COR-L47 (cell line): ENCODE results near the gene JUND.
"Not testable (repeated sequence)": the region's sequence is repeated elsewhere in the genome, so short reads cannot be mapped to it uniquely, and the experiment has no call there.

ENCODE experiments used
- DNase-seq: peaks from one replicate; lab custom pipeline; 2025; lab: John Stamatoyannopoulos, UW

The JUND gene

GRCh38 chr19:18281082-18282020 lies at the start of gene JUND:
TSS of gene JUND (minus strand) at chr19:18281622. CDS start at chr19:18281484, 138 bp downstream.
- peak; percentile 96 for DNase-seq

GRCh38 chr19:18330868-18331267 lies 49.4 kb upstream of the JUND start:
- no peak for DNase-seq

GRCh38 chr19:18329035-18329376 lies 47.6 kb upstream of the JUND start:
- DNase-seq, result no peak

- peak; percentile 91 for DNase-seq
Measured at GRCh38 chr19:18328340-18329034, 47.1 kb upstream of the JUND start.

- DNase-seq, result no peak
Measured at GRCh38 chr19:18326772-18327171, 45.4 kb upstream of the JUND start.

- DNase-seq, result not testable (repeated sequence)
Measured at GRCh38 chr19:18324373-18324731, 42.9 kb upstream of the JUND start.

GRCh38 chr19:18322759-18323460 lies 41.5 kb upstream of the JUND start, which contains the start of gene LSM4:
TSS of gene LSM4 (minus strand) at chr19:18323076. CDS start at chr19:18323020, 56 bp downstream.
- DNase-seq, result peak; percentile 99

- DNase-seq, result peak; percentile 44
Measured at GRCh38 chr19:18322318-18322758, 40.9 kb upstream of the JUND start.

GRCh38 chr19:18321734-18322102 lies 40.3 kb upstream of the JUND start:
- no peak for DNase-seq

GRCh38 chr19:18320865-18321733 lies 39.7 kb upstream of the JUND start:
- DNase-seq, result no peak

- DNase-seq, result no peak
Measured at GRCh38 chr19:18319591-18320135, 38.2 kb upstream of the JUND start.

GRCh38 chr19:18317961-18318800 lies 36.8 kb upstream of the JUND start:
- no peak for DNase-seq

GRCh38 chr19:18313398-18313797 lies 32.0 kb upstream of the JUND start:
- DNase-seq, result no peak

- DNase-seq, result no peak
Measured at GRCh38 chr19:18312092-18312534, 30.7 kb upstream of the JUND start.

- DNase-seq, result no peak
Measured at GRCh38 chr19:18311502-18312091, 30.2 kb upstream of the JUND start.

- DNase-seq, result no peak
Measured at GRCh38 chr19:18310966-18311365, 29.5 kb upstream of the JUND start.

- no peak for DNase-seq
Measured at GRCh38 chr19:18310118-18310909, 28.9 kb upstream of the JUND start.

- no peak for DNase-seq
Measured at GRCh38 chr19:18309525-18310064, 28.2 kb upstream of the JUND start.

GRCh38 chr19:18308948-18309325 lies 27.5 kb upstream of the JUND start:
- no peak for DNase-seq
